K562 (cell line): Measurements from ENCODE around the gene PCID2. TPM values are rescaled to one million over a fixed set of nuclear protein-coding genes. Genes with fewer than 3 reads are reported as not detected.

ENCODE experiments used
- ARNT ChIP-seq, 2 experiments: fragments of 450-650 bp; IDR thresholded peaks; 2 replicates each; pipeline ENCODE4 v1.6.1; 2016; ENCODE audit warnings: mild to moderate bottlenecking in 1 of 2
- C11orf30 ChIP-seq: fragments of 450-650 bp; IDR thresholded peaks from 2 replicates; pipeline ENCODE4 v1.6.1; 2016; ENCODE audit warnings: low read depth, mild to moderate bottlenecking
- CBX8 ChIP-seq: fragments of 200-600 bp; sonication (generic); IDR thresholded peaks from 2 replicates; pipeline ENCODE4 v1.6.1; 2012; ENCODE audit warnings: borderline replicate concordance, mixed run types, low read depth, mild to moderate bottlenecking, moderate library complexity, mixed read lengths, low read length, control low read depth, inconsistent platforms; ENCODE audit not compliant: poor library complexity, severe bottlenecking; ENCODE audit errors: extremely low read depth
- CGGBP1 ChIP-seq: fragments of 250-450 bp; sonication (Bioruptor Pico); IDR thresholded peaks from 2 replicates; pipeline ENCODE4 v1.9.0; 2021; ENCODE audit warnings: mild to moderate bottlenecking
- DACH1 ChIP-seq: fragments of 450-650 bp; IDR thresholded peaks from 2 replicates; pipeline ENCODE4 v1.6.1; 2018; ENCODE audit not compliant: partially characterized antibody
- E2F3 ChIP-seq: fragments of 250-450 bp; sonication (Bioruptor Pico); IDR thresholded peaks from 2 replicates; pipeline ENCODE4 v1.4.0; 2020; ENCODE audit warnings: mild to moderate bottlenecking
- FOXA1 ChIP-seq: fragments of 450-650 bp; IDR thresholded peaks from 2 replicates; pipeline ENCODE4 v1.6.1; 2016; ENCODE audit warnings: mild to moderate bottlenecking, borderline replicate concordance
- KLF13 ChIP-seq: fragments of 450-650 bp; IDR thresholded peaks from 2 replicates; pipeline ENCODE4 v1.6.1; 2016; ENCODE audit warnings: missing genetic modification characterization, low read depth, mild to moderate bottlenecking, missing compliant biosample characterization, moderate library complexity, borderline replicate concordance
- L3MBTL2 ChIP-seq: fragments of 450-650 bp; IDR thresholded peaks from 2 replicates; pipeline ENCODE4 v1.6.1; 2016; ENCODE audit warnings: mild to moderate bottlenecking, moderate library complexity
- POLR2G ChIP-seq: fragments of 200-400 bp; formaldehyde crosslinking; IDR thresholded peaks from 2 replicates; pipeline ENCODE4 v1.6.1; 2017; ENCODE audit warnings: low read depth, mild to moderate bottlenecking, antibody characterized with exemption, low read length, moderate library complexity
- RBM22 ChIP-seq: fragments of 200-400 bp; formaldehyde crosslinking; IDR thresholded peaks from 2 replicates; pipeline ENCODE4 v1.6.1; 2018; ENCODE audit warnings: low read length, low read depth; ENCODE audit not compliant: poor library complexity, severe bottlenecking
- SAFB ChIP-seq: fragments of 200-400 bp; formaldehyde crosslinking; IDR thresholded peaks from 2 replicates; pipeline ENCODE4 v1.6.1; 2017; ENCODE audit warnings: low read depth, low read length, borderline replicate concordance
- SMAD3 ChIP-seq: fragments of 450-650 bp; formaldehyde crosslinking; conservative IDR thresholded peaks from 2 replicates; pipeline ENCODE4 v1.4.0; 2020; ENCODE audit warnings: mild to moderate bottlenecking
- TOE1 ChIP-seq, 2 experiments: fragments of 450-650 bp in 1 of 2; sonication (generic) in 1 of 2; formaldehyde crosslinking in 1 of 2; IDR thresholded peaks; 2 replicates each; pipeline versions ENCODE4 v1.7.1 to v1.8.0; 2016 to 2022; ENCODE audit warnings: borderline replicate concordance in 2 of 2, mild to moderate bottlenecking in 2 of 2, antibody characterized with exemption in 1 of 2, inconsistent platforms in 1 of 2, low read depth in 1 of 2, missing genetic modification reagents in 1 of 2, moderate library complexity in 1 of 2
- ZNF384 ChIP-seq: IDR thresholded peaks from 2 replicates; pipeline ENCODE4 v1.6.1; 2012; ENCODE audit warnings: low read depth, low read length, improper control_type of control experiment
- ZNF511 ChIP-seq: sonication (generic); formaldehyde crosslinking; IDR thresholded peaks from 2 replicates; pipeline ENCODE4 v1.8.0; 2022; ENCODE audit warnings: mild to moderate bottlenecking, missing genetic modification reagents
- ZNF75A ChIP-seq: fragments of 450-650 bp; formaldehyde crosslinking; IDR thresholded peaks from 2 replicates; pipeline ENCODE4 v1.4.0; 2020; ENCODE audit warnings: mild to moderate bottlenecking
- polyA plus RNA-seq, 8 experiments: library from polyadenylated mRNA; depleted of rRNA in 4 of 8; stranded (reverse) in 5 of 8; unstranded in 3 of 8; fragments of >200 nt; fragmentation: Nextera tagmentation in 2 of 8; fragmentation: Illumina TruSeq in 1 of 8; extraction: Ambion mirVana in 2 of 8; extraction: Trizol in 1 of 8; gene quantifications; 2 replicates each; pipeline versions ENCODE4 v1.2.1 to v1.2.3, GENCODE V29; 2011 to 2014; ENCODE audit warnings: inconsistent platforms in 1 of 8, missing spikeins in 1 of 8
- total RNA-seq, 7 experiments: library from RNA; depleted of rRNA in 6 of 7; stranded (reverse); fragments of >200 nt in 6 of 7; fragmentation: Illumina TruSeq in 2 of 7; extraction: Trizol in 2 of 7; gene quantifications; 2 replicates each; pipeline versions ENCODE4 v1.2.1 to v1.2.3, GENCODE V29; 2011 to 2021; ENCODE audit warnings: low replicate concordance in 1 of 7
- TF ChIP-seq, protein P1 (sequence below): fragments of 450-650 bp; IDR thresholded peaks from 2 replicates; pipeline ENCODE4 v1.6.1; 2016; ENCODE audit warnings: mild to moderate bottlenecking
- TF ChIP-seq, protein P2 (sequence below): fragments of 250-450 bp; sonication (Bioruptor Pico); IDR thresholded peaks from 2 replicates; pipeline ENCODE4 v1.5.0; 2021; ENCODE audit warnings: mild to moderate bottlenecking, moderate library complexity

The PCID2 gene
- total and polyA plus RNA-seq, 9 of the 15 experiments (the other 6 are each of a cell fraction or from before 2014, with no cell fraction given): 39.6 to 117 (median 59.6) TPM

DNA sequence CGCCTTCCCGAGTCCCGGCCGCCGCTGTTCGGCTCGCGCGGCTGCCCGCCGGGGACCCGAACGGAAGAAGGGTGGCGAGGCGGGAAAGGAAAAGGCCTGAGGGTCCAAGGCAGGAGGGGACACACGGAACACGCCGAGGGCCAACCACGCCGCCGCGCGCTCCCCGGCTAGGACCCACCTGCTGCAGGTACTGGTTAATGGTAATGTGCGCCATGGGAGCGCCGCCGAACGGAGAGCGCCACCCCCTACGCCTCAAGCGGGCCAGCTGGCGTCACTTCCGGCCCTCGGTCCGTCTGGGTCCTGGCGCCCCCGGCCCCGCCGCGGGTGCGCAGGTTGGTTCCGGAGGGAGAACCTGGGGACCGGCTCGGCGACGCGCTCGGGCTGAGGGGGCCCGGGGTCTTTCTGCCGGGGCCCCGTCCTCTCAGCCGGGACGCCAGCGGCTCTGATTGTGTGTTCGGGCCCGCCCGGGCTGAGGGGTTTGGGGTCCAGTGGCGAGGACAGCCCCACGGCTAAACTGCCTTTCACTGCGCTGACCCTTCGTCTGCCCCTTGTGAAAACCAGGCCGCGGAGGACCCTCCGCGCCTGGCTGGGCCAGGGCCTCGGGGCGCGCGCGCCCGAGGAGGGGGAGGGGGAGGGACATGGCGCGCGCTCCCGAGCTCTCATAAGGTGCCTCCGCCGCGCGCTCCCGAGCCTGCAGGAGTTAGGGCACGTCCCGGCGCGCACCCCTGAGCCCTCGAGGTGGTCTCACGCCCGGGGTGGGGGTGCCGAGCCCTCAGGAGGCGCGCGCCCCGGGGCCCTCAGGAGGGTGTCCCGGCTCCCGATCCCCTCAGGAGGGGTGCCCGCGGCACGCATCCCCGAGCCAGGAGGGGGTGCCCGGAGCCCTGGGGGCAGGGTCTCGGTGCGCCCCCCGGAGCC lies at the start of gene PCID2 (continued):
- TF ChIP-seq, protein P1, sequence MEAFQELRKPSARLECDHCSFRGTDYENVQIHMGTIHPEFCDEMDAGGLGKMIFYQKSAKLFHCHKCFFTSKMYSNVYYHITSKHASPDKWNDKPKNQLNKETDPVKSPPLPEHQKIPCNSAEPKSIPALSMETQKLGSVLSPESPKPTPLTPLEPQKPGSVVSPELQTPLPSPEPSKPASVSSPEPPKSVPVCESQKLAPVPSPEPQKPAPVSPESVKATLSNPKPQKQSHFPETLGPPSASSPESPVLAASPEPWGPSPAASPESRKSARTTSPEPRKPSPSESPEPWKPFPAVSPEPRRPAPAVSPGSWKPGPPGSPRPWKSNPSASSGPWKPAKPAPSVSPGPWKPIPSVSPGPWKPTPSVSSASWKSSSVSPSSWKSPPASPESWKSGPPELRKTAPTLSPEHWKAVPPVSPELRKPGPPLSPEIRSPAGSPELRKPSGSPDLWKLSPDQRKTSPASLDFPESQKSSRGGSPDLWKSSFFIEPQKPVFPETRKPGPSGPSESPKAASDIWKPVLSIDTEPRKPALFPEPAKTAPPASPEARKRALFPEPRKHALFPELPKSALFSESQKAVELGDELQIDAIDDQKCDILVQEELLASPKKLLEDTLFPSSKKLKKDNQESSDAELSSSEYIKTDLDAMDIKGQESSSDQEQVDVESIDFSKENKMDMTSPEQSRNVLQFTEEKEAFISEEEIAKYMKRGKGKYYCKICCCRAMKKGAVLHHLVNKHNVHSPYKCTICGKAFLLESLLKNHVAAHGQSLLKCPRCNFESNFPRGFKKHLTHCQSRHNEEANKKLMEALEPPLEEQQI: no peak
- TF ChIP-seq SMAD3 (CRISPR knock-in tag) (no peak), SAFB (no peak), RBM22 (peak; percentile 29), POLR2G (peak; percentile 90), CGGBP1 (no peak), ARNT (IDR thresholded peaks at IDR 0.05) (no peak), DACH1 (no peak), KLF13 (tag) (peak; percentile 13; the same call in 1 of the 2 replicates), L3MBTL2 (peak; percentile 56; the same call in 1 of the 2 replicates), ZNF511 (CRISPR knock-in tag) (0 out of 2 replicates have a peak, but pooled peaks have one; percentile 3), TOE1 (IDR thresholded peaks at IDR 0.05; ENCODE audit: borderline replicate concordance) (peak; percentile 66), TOE1 (CRISPR knock-in tag; IDR thresholded peaks at IDR 0.05; ENCODE audit: borderline replicate concordance, low read depth) (no peak), ZNF75A (CRISPR knock-in tag) (no peak), C11orf30 (peak; percentile 95), E2F3 (CRISPR knock-in tag) (no peak; the same call in 1 of the 2 replicates), FOXA1 (no peak), ZNF384 (no peak), CBX8 (no peak)
- TF ChIP-seq, protein P2, sequence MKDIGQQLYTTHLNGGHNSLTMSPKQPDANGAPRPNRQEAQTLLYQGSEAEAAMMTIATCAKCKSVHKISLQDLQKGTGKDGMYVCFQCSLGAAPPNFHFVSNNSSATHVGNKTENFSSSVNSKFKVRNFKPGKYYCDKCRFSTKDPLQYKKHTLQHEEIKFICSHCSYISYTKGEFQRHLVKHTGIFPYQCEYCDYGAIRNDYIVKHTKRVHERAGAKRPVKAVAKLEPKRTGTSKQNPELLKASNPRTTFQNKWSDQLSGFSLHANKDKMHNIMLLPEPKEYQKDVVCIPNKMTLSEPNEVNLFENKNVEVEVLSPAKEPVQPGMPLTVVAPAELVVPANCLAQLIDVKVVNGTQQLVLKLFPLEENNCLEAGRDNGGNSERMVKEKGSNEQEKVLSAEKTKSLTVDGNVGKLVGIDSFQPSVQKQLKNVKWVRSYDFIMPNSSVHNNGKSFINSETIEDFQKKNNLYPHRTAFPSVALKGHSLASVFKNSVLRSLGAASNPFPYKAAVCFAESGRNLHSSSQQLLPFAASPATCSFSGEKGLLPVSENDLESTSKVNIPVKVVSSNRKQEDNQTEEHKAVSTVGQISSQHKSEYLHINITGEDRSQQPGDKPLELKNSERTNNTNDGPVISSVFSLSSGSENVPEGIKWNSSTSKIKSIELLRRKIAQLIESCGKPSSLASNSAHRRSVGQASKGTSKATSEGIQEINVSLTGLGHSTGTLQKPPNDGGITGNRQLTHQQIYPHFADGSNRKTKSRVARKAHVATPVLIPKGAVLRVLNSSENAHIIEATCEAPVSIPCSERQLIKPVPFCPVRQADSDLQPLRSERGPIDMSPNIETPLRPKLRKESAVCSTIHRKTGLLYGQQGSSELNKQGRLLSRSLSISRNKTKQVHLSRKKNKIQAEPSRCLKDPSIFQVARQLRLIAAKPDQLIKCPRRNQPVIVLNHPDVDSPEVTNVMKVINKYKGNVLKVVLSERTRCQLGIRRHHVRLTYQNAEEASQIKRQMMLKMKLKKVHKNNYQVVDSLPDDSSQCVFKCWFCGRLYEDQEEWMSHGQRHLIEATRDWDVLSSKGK (CRISPR knock-in tag): no peak
